Ascending aorta (tissue), 2 donors: Measurements from ENCODE around the gene TMEM163. TPM values are rescaled to one million over a fixed set of nuclear protein-coding genes. Genes with fewer than 3 reads are reported as not detected.

Experiments
- DNase-seq, 2 donors: peaks; one replicate each; pipeline ENCODE4 v3.0.0-alpha.2; 2019; ENCODE audit warnings: low spot score in 2 of 2
- H3K27ac ChIP-seq, 2 donors: fragments of 200-600 bp; sonication (generic); one replicate each; pipeline ENCODE4 v1.5.1; 2016 to 2017; ENCODE audit warnings: mild to moderate bottlenecking in 1 of 2
- H3K27me3 ChIP-seq: fragments of 200-600 bp; sonication (generic); one replicate; pipeline ENCODE4 v1.5.1; 2017
- H3K36me3 ChIP-seq, 2 donors: fragments of 200-600 bp; sonication (generic); one replicate each; pipeline ENCODE4 v1.5.1; 2016
- H3K4me1 ChIP-seq, 2 donors: fragments of 200-600 bp; sonication (generic); one replicate each; pipeline ENCODE4 v1.5.1; 2016 to 2017; ENCODE audit warnings: mild to moderate bottlenecking in 1 of 2
- H3K4me3 ChIP-seq, 2 donors: fragments of 200-600 bp; sonication (generic); one replicate each; pipeline ENCODE4 v1.5.1; 2016 to 2017; ENCODE audit warnings: mild to moderate bottlenecking in 1 of 2
- H3K9me3 ChIP-seq, 2 donors: fragments of 200-600 bp; sonication (generic); one replicate each; pipeline ENCODE4 v1.5.1; 2016
- intact Hi-C: fragments of 100-400 bp; cut with DNase I; formaldehyde crosslinking; loops from one replicate; pipeline ENCODE4 v1.15.1; 2023
- total RNA-seq: library from RNA; depleted of rRNA; stranded (reverse); fragments of >200 nt; gene quantifications from one replicate; pipeline ENCODE4 v1.1.0, GENCODE V29; 2016
- TF ChIP-seq, protein P1 (sequence below), 3 experiments: fragments of 200-600 bp in 2 of 3; fragments of 450-650 bp in 1 of 3; sonication (generic) in 2 of 3; IDR thresholded peaks; one replicate each; pipeline ENCODE4 v1.5.1; 2016 to 2019; ENCODE audit warnings: antibody characterized with exemption in 3 of 3, mild to moderate bottlenecking in 1 of 3, moderate library complexity in 1 of 3

Gene TMEM163
- total RNA-seq, 1 donor from 2014 or later = not detected

DNA sequence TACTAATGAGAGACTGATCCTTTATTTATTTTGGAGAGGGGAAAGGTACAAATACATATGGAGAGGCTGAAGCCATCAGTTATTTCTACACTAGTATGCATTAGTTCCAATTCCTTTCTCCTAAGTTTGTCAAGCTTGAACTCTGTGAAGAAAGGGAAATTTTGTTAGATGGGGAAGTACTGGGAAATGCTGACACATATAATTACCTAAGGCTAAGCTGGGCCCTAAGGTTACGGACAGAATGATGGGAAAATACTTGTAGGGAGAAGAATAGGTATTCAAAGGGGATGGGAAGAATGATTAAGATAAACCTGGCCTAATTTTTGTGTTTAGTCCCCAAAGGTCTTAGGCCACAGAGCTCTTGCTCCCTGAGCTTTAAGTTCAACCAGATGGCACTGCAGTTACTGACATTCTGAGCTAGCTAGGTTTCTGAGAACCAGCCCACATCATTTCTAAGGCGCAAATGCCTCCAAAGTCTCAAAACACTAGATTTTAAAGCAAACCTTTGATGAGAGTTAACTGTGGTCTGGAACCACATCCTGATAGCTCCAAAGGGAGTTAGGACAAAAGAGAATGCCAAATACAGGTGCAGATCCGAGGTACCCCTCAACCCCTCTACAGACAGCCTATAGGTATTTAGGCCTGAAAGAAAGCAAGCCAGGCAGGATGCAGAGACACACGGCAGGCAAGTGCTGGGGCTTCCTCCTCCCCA lies 2.7 kb downstream of the TMEM163 start:
- H3K9me3 ChIP-seq = no peaks in the 10 kb centered on the region
- peaks cover 4 to 5% of the 10 kb centered on the region in 2 donors for H3K4me1 ChIP-seq
- intact Hi-C loops = no loop called here
- no peak overlapping the region for H3K4me3 ChIP-seq
- TF ChIP-seq, protein P1, sequence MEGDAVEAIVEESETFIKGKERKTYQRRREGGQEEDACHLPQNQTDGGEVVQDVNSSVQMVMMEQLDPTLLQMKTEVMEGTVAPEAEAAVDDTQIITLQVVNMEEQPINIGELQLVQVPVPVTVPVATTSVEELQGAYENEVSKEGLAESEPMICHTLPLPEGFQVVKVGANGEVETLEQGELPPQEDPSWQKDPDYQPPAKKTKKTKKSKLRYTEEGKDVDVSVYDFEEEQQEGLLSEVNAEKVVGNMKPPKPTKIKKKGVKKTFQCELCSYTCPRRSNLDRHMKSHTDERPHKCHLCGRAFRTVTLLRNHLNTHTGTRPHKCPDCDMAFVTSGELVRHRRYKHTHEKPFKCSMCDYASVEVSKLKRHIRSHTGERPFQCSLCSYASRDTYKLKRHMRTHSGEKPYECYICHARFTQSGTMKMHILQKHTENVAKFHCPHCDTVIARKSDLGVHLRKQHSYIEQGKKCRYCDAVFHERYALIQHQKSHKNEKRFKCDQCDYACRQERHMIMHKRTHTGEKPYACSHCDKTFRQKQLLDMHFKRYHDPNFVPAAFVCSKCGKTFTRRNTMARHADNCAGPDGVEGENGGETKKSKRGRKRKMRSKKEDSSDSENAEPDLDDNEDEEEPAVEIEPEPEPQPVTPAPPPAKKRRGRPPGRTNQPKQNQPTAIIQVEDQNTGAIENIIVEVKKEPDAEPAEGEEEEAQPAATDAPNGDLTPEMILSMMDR (IDR thresholded peaks at IDR 0.05) = no peak
- H3K27me3 ChIP-seq = peaks cover 7% of the 10 kb centered on the region
- H3K27ac ChIP-seq = no peak overlapping the region
- no peak for DNase-seq
- no peaks in the 10 kb centered on the region for H3K36me3 ChIP-seq

DNA sequence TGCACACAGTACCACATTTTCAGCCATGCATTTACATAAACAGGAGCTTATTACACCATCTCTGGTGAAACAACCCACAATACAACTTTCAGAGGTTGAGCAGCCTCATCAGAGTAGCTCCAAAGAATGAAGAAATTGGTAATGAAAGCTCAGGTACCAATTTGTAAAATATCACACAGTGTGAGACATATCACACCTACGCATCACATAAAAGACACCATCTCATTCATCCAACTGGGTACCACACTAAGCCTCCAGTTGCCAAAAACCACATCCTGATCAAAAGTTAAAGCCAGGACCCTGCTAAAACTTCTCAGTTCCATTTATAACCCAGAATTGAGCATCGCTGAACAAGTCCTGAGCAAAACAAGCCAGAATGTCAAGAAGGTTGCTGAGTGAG lies 4.6 kb downstream of the TMEM163 start:
- no peak overlapping the region for H3K4me3 ChIP-seq
- H3K27me3 ChIP-seq = peaks cover 7% of the 10 kb centered on the region
- TF ChIP-seq, protein P1 (IDR thresholded peaks at IDR 0.05) = no peak
- peaks cover 4 to 5% of the 10 kb centered on the region in 2 donors for H3K4me1 ChIP-seq
- H3K27ac ChIP-seq = no peak overlapping the region
- H3K36me3 ChIP-seq = no peaks in the 10 kb centered on the region
- DNase-seq = no peak
- no peaks in the 10 kb centered on the region for H3K9me3 ChIP-seq
- intact Hi-C loops = no loop called here

DNA sequence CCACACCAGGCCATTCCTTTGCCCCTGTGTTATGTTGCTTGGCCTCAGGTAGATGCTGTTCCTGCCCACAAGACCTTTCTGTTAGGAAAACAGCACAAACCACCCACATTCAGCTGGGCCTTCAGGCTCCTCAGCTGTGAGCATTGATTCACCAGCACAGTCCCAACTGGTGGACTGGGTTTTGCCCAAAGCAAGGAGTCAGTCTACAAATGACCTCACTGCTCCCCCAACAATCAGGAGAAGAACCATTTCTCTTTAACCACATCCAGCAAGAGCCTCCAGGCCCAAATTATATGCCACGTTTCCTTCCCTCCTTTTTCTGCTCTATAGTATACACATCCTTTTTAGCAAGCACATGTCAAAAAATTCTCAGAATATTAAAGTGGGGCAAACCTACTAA lies 5.2 kb downstream of the TMEM163 start:
- intact Hi-C loops = no loop called here
- Histone ChIP-seq H3K9me3 (no peaks in the 10 kb centered on the region), H3K4me3 (no peak overlapping the region), H3K36me3 (no peaks in the 10 kb centered on the region), H3K27ac (no peak overlapping the region), H3K27me3 (peaks cover 7% of the 10 kb centered on the region), H3K4me1 (peaks cover 4 to 5% of the 10 kb centered on the region in 2 donors)
- TF ChIP-seq, protein P1 (IDR thresholded peaks at IDR 0.05) = no peak
- no peak for DNase-seq

DNA sequence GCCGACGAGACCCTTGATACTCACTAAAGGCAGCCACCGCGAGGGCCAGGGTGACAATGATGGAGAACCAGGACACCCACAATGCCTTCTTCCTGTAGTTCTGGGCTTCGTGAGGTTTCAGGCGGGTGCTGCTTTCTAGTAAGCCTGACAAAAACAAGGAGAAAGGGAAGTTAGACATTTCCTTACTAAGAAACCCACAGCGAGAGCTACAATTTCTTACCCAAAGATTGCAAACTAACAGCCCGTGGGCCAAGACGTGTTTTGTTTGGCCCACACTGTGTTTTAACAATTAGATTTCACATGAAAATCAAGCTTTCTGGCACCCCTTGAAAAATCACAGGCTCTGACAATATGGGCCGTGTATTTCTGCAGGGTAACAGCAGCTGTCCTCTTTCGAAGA lies 5.6 kb downstream of the TMEM163 start:
- H3K27ac ChIP-seq = no peak overlapping the region
- DNase-seq = no peak
- no peak overlapping the region for H3K4me3 ChIP-seq
- H3K27me3 ChIP-seq = peaks cover 7% of the 10 kb centered on the region
- intact Hi-C loops = no loop called here
- peaks cover 3 to 5% of the 10 kb centered on the region in 2 donors for H3K4me1 ChIP-seq
- TF ChIP-seq, protein P1 (IDR thresholded peaks at IDR 0.05) = no peak
- no peaks in the 10 kb centered on the region for H3K36me3 ChIP-seq
- no peaks in the 10 kb centered on the region for H3K9me3 ChIP-seq

DNA sequence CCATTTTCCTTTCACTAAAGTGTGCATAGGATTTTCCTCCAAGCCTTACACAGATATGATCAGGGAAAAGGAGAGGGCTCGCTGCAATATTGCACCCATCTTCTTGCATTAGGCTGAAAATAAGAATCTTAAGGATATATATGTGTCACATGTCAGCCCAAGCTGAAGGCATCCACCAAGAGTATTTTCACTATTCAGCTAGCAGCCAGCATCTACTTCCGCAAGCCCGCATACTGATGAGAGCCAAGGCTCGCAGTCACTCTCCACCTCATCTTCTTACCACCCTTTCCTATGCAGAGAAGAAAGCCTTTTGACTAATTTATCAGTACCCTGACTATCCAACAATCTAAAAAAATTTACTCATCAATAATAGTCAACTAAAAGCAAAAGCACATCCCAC lies 6.1 kb downstream of the TMEM163 start:
- TF ChIP-seq, protein P1 (IDR thresholded peaks at IDR 0.05) = no peak
- DNase-seq = no peak
- no peak overlapping the region for H3K27ac ChIP-seq
- peaks cover 0 to under 1% of the 10 kb centered on the region in 2 donors for H3K4me1 ChIP-seq
- peaks cover 3% of the 10 kb centered on the region for H3K27me3 ChIP-seq
- no peaks in the 10 kb centered on the region for H3K36me3 ChIP-seq
- H3K9me3 ChIP-seq = no peaks in the 10 kb centered on the region
- H3K4me3 ChIP-seq = no peak overlapping the region
- intact Hi-C loops = no loop called here
